Frontal cortex (tissue), 1 donor: ENCODE data around the gene ABHD17A. TPM values are rescaled to one million over a fixed set of nuclear protein-coding genes. Genes with fewer than 3 reads are reported as not detected.

Experiments
- total RNA-seq: library from RNA; depleted of rRNA; stranded (reverse); fragments of >200 nt; gene quantifications from one replicate; pipeline ENCODE4 v1.2.3, GENCODE V29; 2014

ABHD17A gene
- total RNA-seq, 1 donor from 2014 or later: 42.0 TPM

Other genes starting within 250 kb of the ABHD17A start
- gene TCF3, start 232.9 kb downstream of the ABHD17A start, total RNA-seq: 16.7 TPM
- not detected for gene ONECUT3, start 132.0 kb downstream of the ABHD17A start, total RNA-seq
- not detected for gene ATP8B3, start 73.2 kb downstream of the ABHD17A start, total RNA-seq
- 5.3 TPM for gene REXO1, start 37.0 kb downstream of the ABHD17A start, total RNA-seq
- 2.9 TPM for gene KLF16, start 21.9 kb downstream of the ABHD17A start, total RNA-seq
- gene ADAT3, start 19.9 kb upstream of the ABHD17A start, total RNA-seq: 1.2 TPM
- 11.4 TPM for gene SCAMP4, start 19.9 kb upstream of the ABHD17A start, total RNA-seq
- 41.6 TPM for gene CSNK1G2, start 55.7 kb upstream of the ABHD17A start, total RNA-seq
- gene BTBD2, start 130.2 kb upstream of the ABHD17A start, total RNA-seq: 41.2 TPM
- gene MKNK2, start 165.7 kb upstream of the ABHD17A start, total RNA-seq: 18.3 TPM
- 9.4 TPM for gene MOB3A, start 210.8 kb upstream of the ABHD17A start, total RNA-seq
- gene IZUMO4, start 211.4 kb upstream of the ABHD17A start, total RNA-seq: 2.9 TPM